Mucosa of rectum (tissue), 2 donors: ENCODE results near the gene B3GNT8.
"Not testable (repeated sequence)": the region's sequence is repeated elsewhere in the genome, so short reads cannot be mapped to it uniquely, and the experiment has no call there.

Experiments used
- H3K27ac ChIP-seq, 2 donors: one replicate each; pipeline ENCODE4 v1.7.0; 2013; ENCODE audit warnings: inconsistent platforms in 2 of 2, low read depth in 2 of 2, low read length in 2 of 2
- H3K27me3 ChIP-seq, 2 donors: one replicate each; pipeline ENCODE4 v1.7.0; 2013; ENCODE audit warnings: low read length in 2 of 2; ENCODE audit not compliant: control insufficient read depth in 2 of 2, insufficient read depth in 2 of 2
- H3K36me3 ChIP-seq, 2 donors: one replicate each; pipeline ENCODE4 v1.7.0; 2013; ENCODE audit warnings: low read length in 2 of 2; ENCODE audit not compliant: control insufficient read depth in 2 of 2, insufficient read depth in 2 of 2
- H3K4me1 ChIP-seq, 2 donors: one replicate each; pipeline ENCODE4 v1.7.0; 2013; ENCODE audit warnings: low read length in 2 of 2, mild to moderate bottlenecking in 1 of 2; ENCODE audit not compliant: control insufficient read depth in 2 of 2, insufficient read depth in 2 of 2
- H3K4me3 ChIP-seq, 2 donors: one replicate each; pipeline ENCODE4 v1.7.0; 2013; ENCODE audit warnings: low read length in 2 of 2
- H3K9ac ChIP-seq, 2 donors: one replicate each; pipeline ENCODE4 v1.7.0; 2013; ENCODE audit warnings: low read length in 2 of 2, low read depth in 1 of 2, mild to moderate bottlenecking in 1 of 2
- H3K9me3 ChIP-seq, 2 donors: one replicate each; pipeline ENCODE4 v1.7.0; 2013; ENCODE audit warnings: low read length in 2 of 2; ENCODE audit not compliant: control insufficient read depth in 2 of 2
- donor health status: healthy.
- donor health status: Normal muscosa, but diverticular disease.

Gene B3GNT8

DNA sequence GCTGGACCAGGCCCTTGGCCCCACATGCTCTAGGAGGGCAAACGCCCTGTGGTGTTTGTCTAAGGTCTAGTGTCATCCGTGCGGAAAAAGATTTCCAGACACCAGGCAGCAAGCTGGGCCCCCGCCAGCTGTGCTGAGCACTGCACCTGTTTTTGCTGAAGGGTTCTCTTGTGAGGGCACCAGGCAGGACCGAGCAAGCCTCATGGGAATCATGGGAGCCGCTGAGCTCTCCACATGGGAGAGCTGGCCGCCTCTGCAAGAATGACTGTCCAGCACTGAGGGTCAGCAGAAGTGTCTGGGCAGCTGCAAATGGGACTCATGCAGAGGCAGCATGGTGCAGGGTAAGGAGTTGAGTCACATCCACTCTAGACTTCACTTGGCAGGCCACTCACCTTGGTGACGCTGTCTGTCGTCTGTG lies 12.0 kb downstream of the B3GNT8 start:
- Histone ChIP-seq H3K9me3 (no peaks in the 10 kb centered on the region), H3K27ac (peak overlapping the region in 1 of 2 donors; percentile 26), H3K36me3 (peaks cover 29 to 62% of the 10 kb centered on the region in 2 donors), H3K4me1 (peaks cover 7 to 19% of the 10 kb centered on the region in 2 donors), H3K27me3 (no peaks in the 10 kb centered on the region), H3K4me3 (no peak overlapping the region), H3K9ac (no peak overlapping the region)

DNA sequence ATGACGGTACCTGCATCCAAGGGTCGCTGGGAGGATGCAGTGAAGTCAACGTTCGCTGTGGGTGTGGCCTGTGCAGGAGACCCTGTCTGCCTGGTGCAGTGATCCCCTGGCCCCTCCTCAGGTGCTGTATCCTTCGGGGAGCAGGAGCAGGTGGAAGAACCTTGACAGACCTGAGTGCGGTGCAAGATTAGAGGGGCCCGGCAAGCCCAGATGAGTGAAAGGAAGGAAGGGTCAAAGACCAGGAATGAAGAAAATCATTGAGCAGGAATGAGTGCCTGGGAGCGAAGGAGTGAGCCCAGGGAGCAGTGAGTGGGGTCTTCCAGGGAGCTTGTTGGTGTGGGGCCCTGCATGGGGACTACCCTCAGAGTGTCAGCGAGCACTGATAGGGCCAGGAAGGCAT lies 12.7 kb downstream of the B3GNT8 start:
- Histone ChIP-seq H3K4me3 (no peak overlapping the region), H3K36me3 (peaks cover 26 to 55% of the 10 kb centered on the region in 2 donors), H3K9me3 (no peaks in the 10 kb centered on the region), H3K27ac (no peak overlapping the region), H3K4me1 (peaks cover 7 to 20% of the 10 kb centered on the region in 2 donors), H3K9ac (no peak overlapping the region), H3K27me3 (no peaks in the 10 kb centered on the region)

DNA sequence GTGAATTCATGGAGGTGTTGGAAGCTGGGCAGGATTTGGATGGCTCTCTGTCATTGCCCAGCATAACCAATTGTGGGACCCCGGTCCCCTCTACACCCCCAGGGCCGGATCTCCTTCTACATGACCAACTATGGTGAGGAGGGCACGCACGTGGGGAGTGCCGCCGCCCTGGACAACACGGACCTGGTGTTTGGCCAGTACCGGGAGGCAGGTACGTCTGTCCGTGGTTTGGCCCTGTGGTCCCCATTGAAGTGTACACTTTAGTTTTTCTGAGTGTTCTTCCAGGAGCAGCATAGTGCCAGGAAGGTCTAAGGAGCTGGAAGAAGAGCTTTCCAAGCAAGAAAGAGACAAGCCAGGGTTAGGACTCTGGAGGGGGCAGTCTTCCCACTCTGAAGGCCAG lies 13.2 kb downstream of the B3GNT8 start:
- Histone ChIP-seq H3K9me3 (no peaks in the 10 kb centered on the region), H3K9ac (no peak overlapping the region), H3K4me1 (peaks cover 9 to 25% of the 10 kb centered on the region in 2 donors), H3K27me3 (no peaks in the 10 kb centered on the region), H3K4me3 (no peak overlapping the region), H3K36me3 (peaks cover 23 to 50% of the 10 kb centered on the region in 2 donors), H3K27ac (no peak overlapping the region)

DNA sequence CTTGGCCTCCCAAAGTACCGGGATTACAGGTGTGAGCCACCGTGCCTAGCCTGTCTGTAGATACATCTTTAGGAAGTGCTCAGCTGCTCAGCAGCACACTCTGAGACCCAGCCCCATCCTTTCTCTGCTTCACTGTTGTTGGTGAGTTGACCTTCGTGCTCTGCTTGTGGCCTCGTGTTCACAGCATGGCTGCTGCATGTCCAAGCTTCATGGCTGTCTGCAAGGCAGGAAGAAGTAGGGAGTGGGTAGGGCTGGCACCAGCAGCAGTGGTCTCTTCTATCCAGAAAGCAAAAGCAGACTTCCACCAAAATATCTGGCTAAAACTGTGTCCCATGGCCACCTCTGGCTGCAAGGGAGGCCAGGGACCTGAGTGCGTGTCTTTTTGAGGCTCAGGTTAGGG lies 14.2 kb downstream of the B3GNT8 start:
- Histone ChIP-seq H3K36me3 (peaks cover 21 to 42% of the 10 kb centered on the region in 2 donors), H3K4me1 (peaks cover 9 to 25% of the 10 kb centered on the region in 2 donors), H3K27ac (no peak overlapping the region), H3K9me3 (no peaks in the 10 kb centered on the region), H3K27me3 (no peaks in the 10 kb centered on the region), H3K4me3 (no peak overlapping the region), H3K9ac (no peak overlapping the region)

DNA sequence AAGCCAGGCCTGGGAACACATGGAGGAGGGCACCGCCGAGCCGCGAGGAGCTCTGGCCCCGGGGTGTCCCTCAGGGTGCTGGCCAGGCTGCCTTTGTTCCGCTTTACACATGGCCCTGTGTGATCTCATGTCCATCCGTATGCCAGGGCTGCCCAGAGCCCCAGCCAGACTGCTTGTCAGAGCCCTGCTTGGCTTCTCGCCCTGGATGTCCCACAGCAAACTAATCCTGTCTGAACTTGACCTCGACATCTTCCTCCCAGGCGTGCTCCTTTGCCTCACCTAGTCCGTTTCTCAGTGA lies 15.3 kb downstream of the B3GNT8 start:
- Histone ChIP-seq H3K4me3 (no peak overlapping the region), H3K27ac (no peak overlapping the region), H3K27me3 (no peaks in the 10 kb centered on the region), H3K36me3 (peaks cover 18 to 42% of the 10 kb centered on the region in 2 donors), H3K9me3 (no peaks in the 10 kb centered on the region), H3K4me1 (peaks cover 9 to 25% of the 10 kb centered on the region in 2 donors), H3K9ac (no peak overlapping the region)

DNA sequence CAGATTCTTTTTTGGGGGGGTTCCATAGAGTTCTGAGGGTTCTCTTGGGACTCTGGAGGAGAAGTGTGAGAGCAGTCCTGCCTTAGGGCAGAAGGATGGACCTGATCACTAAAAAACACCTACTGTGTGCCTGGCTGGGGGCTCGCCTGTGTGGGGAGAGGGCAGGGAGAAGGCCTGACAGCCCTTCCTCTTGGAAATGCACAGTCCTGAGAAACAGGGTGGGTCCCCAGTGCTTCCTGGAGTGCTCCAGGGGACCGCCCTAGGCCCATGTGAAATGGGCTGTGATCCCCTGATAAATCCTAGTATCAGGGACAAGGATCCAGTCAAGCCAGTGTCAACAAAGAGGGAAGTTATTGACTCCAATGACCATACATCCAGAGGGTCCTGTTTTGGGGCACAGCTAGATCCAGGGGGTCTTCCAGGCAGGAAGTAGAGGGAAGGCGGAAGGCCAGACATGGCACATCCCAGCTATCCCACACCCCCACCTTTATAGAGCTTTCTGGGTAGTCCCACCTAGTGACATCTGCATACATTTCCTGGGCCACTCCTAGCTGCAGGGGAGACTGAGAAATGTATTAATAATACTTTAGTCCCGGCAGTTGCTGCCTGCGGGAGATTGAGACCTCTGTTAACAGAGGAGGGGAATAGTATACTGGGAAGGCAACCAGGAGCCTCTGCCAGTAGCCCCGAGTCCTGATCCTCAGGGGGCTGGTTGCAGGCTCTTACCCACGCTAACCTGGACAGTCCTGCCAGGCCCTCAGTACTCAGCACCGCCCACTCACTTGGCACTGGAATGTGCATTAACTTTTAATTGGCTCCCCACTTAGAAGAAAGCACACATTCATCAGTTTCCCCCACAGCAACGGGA lies 15.8 kb downstream of the B3GNT8 start:
- no peak overlapping the region for H3K27ac ChIP-seq
- no peaks in the 10 kb centered on the region for H3K9me3 ChIP-seq
- peaks cover 9 to 21% of the 10 kb centered on the region in 2 donors for H3K4me1 ChIP-seq
- H3K4me3 ChIP-seq, result no peak overlapping the region
- no peaks in the 10 kb centered on the region for H3K27me3 ChIP-seq
- H3K9ac ChIP-seq, result no peak overlapping the region
- peaks cover 18 to 39% of the 10 kb centered on the region in 2 donors for H3K36me3 ChIP-seq

DNA sequence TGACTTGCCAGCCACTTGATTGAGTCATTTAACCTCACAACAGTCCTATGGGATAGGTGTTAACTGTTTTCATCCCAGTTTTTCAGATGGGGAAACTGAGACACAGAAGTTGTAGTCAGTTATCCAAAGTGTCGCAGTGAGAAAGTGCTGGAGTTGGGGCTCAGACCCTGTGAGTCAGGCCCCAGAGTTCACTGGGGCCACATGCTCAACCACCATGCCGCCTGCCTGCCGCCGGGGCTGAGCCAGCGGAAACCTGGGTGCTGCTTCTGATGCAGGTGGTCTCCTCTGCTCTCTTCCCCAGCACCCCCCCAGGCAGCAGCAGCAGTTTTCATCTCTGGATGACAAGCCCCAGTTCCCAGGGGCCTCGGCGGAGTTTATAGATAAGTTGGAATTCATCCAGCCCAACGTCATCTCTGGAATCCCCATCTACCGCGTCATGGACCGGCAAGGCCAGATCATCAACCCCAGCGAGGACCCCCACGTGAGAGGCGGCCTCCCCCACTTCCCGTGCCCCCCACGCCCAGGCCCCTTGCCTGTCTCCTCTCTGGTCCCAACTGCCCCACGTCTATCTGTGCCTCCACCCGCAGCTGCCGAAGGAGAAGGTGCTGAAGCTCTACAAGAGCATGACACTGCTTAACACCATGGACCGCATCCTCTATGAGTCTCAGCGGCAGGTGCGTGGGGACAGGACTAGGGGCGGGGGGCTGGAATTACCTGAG lies 16.7 kb downstream of the B3GNT8 start:
- H3K36me3 ChIP-seq, result peaks cover 18 to 39% of the 10 kb centered on the region in 2 donors
- no peak overlapping the region for H3K9ac ChIP-seq
- H3K27me3 ChIP-seq, result no peaks in the 10 kb centered on the region
- H3K27ac ChIP-seq, result no peak overlapping the region
- H3K4me3 ChIP-seq, result no peak overlapping the region
- H3K9me3 ChIP-seq, result no peaks in the 10 kb centered on the region
- peaks cover 5 to 18% of the 10 kb centered on the region in 2 donors for H3K4me1 ChIP-seq

DNA sequence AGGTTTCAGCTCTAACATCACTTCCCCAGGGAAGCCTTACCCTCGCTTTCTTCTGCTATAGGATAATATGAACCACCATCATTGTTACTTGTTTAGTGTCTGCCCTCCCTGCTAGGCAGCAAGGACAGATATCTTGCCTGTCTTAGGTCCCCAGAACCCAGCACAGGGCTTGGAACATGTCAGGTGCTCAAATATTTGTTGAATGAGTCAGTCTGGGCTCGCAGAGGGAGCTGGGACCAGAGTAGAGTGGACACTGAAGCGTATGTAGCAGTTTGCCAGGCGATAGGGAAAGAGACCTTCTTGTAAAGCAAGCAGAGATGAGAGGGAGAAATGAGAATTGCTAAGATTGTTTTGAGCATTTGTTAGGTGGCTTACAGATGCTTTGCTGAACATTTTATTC lies 17.9 kb downstream of the B3GNT8 start:
- H3K9ac ChIP-seq, result no peak overlapping the region
- H3K4me1 ChIP-seq, result peaks cover 2 to 6% of the 10 kb centered on the region in 2 donors

DNA sequence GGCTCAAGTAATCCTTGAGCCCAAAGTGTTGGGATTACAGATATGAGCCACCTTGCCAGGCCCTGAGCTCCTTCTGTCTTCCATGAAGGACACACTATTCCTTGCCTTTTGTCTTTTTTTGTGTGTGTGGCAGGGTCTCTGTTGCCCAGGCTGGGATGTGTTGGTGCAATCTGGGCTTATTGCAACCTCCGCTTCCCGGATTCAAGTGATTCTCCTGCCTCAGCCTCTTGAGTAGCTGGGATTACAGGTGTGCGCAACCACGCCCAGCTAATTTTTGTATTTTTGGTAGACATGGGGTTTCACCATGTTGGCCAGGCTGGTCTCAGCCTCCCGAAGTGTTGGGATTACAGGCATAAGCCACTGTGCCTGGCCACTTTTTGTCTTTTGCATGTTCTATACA lies 18.3 kb downstream of the B3GNT8 start:
- Histone ChIP-seq H3K27ac (peak overlapping the region in 1 of 2 donors; percentile 36), H3K36me3 (peaks cover 14 to 25% of the 10 kb centered on the region in 2 donors)
- not testable (repeated sequence) for H3K4me1 ChIP-seq, H3K27me3 ChIP-seq, H3K9ac ChIP-seq, H3K4me3 ChIP-seq, H3K9me3 ChIP-seq

More for the DNA sequence above, 17.9 kb downstream of the B3GNT8 start:
- Histone ChIP-seq H3K36me3 (peaks cover 16 to 30% of the 10 kb centered on the region in 2 donors), H3K4me3 (no peak overlapping the region), H3K27ac (peak overlapping the region in 1 of 2 donors; percentile 36), H3K27me3 (no peaks in the 10 kb centered on the region), H3K9me3 (no peaks in the 10 kb centered on the region)

DNA sequence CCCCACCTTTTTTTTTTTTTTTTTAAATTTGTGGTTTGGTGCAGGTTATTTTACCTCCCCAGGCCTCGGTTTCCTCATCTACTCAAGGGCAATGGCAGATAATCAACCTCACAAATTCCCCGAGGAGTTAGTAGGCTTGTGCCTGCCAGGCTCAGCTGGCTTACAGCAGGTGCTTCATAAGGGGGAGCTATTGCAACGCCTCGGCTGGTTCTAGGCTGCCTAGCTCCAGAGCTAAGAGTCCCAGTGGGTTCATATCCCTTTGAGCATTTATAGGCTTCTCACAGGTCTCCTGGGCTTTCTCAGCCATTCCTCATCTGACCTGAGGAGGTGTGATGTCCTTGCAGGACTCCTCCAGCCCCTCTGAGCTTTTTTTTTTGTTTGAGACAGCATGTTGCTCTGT lies 18.9 kb downstream of the B3GNT8 start:
- Histone ChIP-seq H3K9ac (peak overlapping the region in 1 of 2 donors; percentile 14), H3K27me3 (no peaks in the 10 kb centered on the region), H3K4me1 (peaks cover 2 to 6% of the 10 kb centered on the region in 2 donors), H3K9me3 (no peaks in the 10 kb centered on the region), H3K4me3 (no peak overlapping the region), H3K36me3 (peaks cover 8 to 20% of the 10 kb centered on the region in 2 donors), H3K27ac (no peak overlapping the region)
